A673 (cell line): Measurements from ENCODE around the gene NANOS3.

Experiments used
- CTCF ChIP-seq: fragments of 300-800, 200-600 bp; sonication (generic); conservative IDR thresholded peaks from 2 replicates; pipeline ENCODE4 v1.5.1; 2017; ENCODE audit warnings: low read depth, mild to moderate bottlenecking, antibody characterized with exemption, low read length, moderate library complexity, mixed read lengths
- EZH2 ChIP-seq: fragments of 200-600 bp; sonication (generic); IDR thresholded peaks from 2 replicates; pipeline ENCODE4 v1.6.1; 2017; ENCODE audit warnings: borderline replicate concordance, low read depth, mild to moderate bottlenecking, mixed read lengths, antibody characterized with exemption, low read length; ENCODE audit not compliant: poor library complexity, severe bottlenecking

- peak; percentile 33; the same call in 1 of the 2 replicates for TF ChIP-seq CTCF
- no peak for TF ChIP-seq EZH2
Measured at GRCh38 chr19:13872695-13873389, 4.1 kb upstream of the NANOS3 start.
